Temporal lobe (tissue), 2 donors: ENCODE data around the gene HOXA7. TPM values are rescaled to one million over a fixed set of nuclear protein-coding genes. Genes with fewer than 3 reads are reported as not detected.

Experiments
- small RNA-seq: library from RNA; depleted of rRNA; stranded (forward); fragments of <200 nt; gene quantifications from one replicate; pipeline ENCODE3, GENCODE V24; 2014; ENCODE audit warnings: low replicate concordance
- total RNA-seq: library from RNA; depleted of rRNA; stranded (reverse); fragments of >200 nt; gene quantifications from one replicate; pipeline ENCODE4 v1.2.3, GENCODE V29; 2014

Gene HOXA7
- total RNA-seq, 1 donor from 2014 or later, result not detected

Small RNA genes lying within 50 kb of the gene (small RNA-seq; reads per million reads assigned to genes)
- gene AC004080.5 (not detected), gene RF02140 (not detected), gene RF02141 (not detected)

Other genes with a start within 250 kb of the HOXA7 start
- not detected for gene HOXA1, start 60.7 kb downstream of the HOXA7 start, total RNA-seq
- not detected for gene HOXA2, start 54.0 kb downstream of the HOXA7 start, total RNA-seq
- gene HOXA4, start 25.9 kb downstream of the HOXA7 start, total RNA-seq, result not detected
- gene HOXA5, start 13.0 kb downstream of the HOXA7 start, total RNA-seq, result not detected
- not detected for gene HOXA6, start 8.9 kb downstream of the HOXA7 start, total RNA-seq
- not detected for gene HOXA3, start 4.1 kb downstream of the HOXA7 start, total RNA-seq
- gene HOXA9, start 8.9 kb upstream of the HOXA7 start, total RNA-seq, result 0.25 TPM
- gene HOXA10, start 17.6 kb upstream of the HOXA7 start, total RNA-seq, result not detected
- gene HOXA11, start 28.6 kb upstream of the HOXA7 start, total RNA-seq, result not detected
- not detected for gene HOXA13, start 43.4 kb upstream of the HOXA7 start, total RNA-seq
- gene EVX1, start 86.1 kb upstream of the HOXA7 start, total RNA-seq, result not detected